Measurements from ENCODE around the gene PAWR.

DNA sequence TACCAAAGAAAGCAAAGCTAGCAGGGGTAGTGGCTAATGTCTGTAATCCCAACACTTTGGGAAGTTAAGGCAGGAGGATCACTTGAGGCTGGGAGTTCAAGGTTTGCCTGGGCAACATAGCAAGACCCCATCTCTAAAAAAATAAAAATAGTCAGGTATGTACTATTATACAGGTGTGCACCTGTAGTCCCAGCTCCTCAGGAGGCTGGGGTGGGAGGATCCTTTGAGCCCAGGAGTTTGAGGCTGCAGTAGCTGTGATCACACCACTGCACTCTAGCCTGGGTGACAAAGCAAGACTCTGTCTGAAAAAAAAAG lies 142.2 kb downstream of the PAWR start:
- TF ChIP-seq MYC (IDR thresholded peaks at IDR 0.05; ENCODE audit: low read depth, low read length) (no peak), JUN (IDR thresholded peaks at IDR 0.05; ENCODE audit: borderline replicate concordance, insufficient read depth, insufficient read length, low read depth) (no peak), EZH2 (IDR thresholded peaks at IDR 0.05; ENCODE audit: borderline replicate concordance, low read depth, low read length, severe bottlenecking) (no peak), POLR2A (IDR thresholded peaks at IDR 0.05; ENCODE audit: low read depth, low read length) (no peak), POLR2AphosphoS5 (IDR thresholded peaks at IDR 0.05; ENCODE audit: insufficient read depth, low read depth, low read length) (no peak)
- TF ChIP-seq, protein P1, sequence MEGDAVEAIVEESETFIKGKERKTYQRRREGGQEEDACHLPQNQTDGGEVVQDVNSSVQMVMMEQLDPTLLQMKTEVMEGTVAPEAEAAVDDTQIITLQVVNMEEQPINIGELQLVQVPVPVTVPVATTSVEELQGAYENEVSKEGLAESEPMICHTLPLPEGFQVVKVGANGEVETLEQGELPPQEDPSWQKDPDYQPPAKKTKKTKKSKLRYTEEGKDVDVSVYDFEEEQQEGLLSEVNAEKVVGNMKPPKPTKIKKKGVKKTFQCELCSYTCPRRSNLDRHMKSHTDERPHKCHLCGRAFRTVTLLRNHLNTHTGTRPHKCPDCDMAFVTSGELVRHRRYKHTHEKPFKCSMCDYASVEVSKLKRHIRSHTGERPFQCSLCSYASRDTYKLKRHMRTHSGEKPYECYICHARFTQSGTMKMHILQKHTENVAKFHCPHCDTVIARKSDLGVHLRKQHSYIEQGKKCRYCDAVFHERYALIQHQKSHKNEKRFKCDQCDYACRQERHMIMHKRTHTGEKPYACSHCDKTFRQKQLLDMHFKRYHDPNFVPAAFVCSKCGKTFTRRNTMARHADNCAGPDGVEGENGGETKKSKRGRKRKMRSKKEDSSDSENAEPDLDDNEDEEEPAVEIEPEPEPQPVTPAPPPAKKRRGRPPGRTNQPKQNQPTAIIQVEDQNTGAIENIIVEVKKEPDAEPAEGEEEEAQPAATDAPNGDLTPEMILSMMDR (IDR thresholded peaks at IDR 0.05; ENCODE audit: extremely low read depth in 1 of 2, insufficient read depth in 1 of 2, low read depth in 1 of 2, low read length in 2 of 2), result no peak
- TF ChIP-seq, protein P2, sequence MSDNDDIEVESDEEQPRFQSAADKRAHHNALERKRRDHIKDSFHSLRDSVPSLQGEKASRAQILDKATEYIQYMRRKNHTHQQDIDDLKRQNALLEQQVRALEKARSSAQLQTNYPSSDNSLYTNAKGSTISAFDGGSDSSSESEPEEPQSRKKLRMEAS (IDR thresholded peaks at IDR 0.05; ENCODE audit: insufficient read depth, insufficient read length), result no peak

Data from endothelial cell of umbilical vein (primary cell).